AG08395 (cell line): ENCODE results near the gene FOXK2.

Source experiments
- DNase-seq: peaks from one replicate; pipeline ENCODE4 v3.0.0; 2012; ENCODE audit warnings: mixed read lengths, low spot score

Gene FOXK2

DNA sequence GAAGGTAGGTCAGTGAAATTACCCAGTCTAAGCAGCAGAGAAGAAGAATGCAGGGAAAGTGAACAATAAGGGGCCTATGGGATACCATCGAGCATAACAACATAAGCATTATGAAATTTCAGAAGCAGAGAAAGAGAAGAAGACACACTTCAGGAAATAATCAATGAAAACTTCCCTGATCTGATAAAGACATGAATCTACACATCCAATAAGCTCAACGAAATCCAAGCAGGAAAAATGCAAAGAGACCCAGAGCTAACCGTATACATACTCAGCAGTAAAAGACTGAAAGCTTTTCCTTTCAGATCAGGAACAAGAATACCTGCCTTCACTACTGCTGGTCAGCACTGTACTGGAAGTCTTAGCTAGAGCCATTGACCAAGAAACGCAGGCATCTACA, 90.1 kb downstream of the FOXK2 start:
- no peak for DNase-seq

DNA sequence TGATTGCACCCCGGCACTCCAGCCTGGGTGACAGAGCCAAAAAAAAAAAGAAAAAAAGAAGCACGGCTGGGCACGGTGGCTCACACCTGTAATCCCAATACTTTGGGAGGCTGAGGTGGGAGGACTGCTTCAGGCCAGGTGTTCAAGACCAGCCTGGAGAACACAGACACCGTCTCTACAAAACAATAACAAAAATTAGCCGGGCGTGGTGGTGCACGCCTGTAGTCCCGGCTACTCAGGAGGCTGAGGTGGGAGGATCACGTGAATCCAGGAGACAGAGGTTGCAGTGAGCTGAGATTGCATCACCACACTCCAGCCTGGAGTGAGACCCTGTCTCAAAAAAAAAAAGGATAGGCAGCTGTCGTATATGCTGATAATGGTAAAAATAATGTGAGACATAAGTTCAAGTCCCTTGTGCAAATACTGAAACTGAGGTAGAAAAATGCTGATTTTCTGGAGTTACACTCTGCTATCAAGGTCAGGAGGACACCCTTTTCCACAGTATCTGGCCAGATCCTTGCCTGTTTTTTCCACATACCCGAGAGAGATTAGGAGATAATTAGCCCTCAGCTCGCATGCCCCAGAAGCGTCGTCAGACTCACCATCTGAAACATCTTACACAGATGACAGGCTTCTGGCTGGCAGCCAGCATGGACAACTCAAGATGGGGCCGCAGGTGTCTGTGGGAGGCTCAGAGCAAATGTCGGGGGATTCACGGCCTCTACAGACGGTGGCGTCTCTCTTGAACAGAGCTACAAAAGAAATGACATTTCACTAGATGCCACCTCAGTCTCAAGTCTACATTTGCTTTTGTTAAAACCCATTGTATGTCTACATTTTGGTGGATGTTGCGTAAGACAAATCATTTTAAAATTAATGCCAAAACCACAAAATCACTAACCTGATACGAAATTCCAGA, 91.9 kb downstream of the FOXK2 start:
- peak; percentile 33 for DNase-seq

DNA sequence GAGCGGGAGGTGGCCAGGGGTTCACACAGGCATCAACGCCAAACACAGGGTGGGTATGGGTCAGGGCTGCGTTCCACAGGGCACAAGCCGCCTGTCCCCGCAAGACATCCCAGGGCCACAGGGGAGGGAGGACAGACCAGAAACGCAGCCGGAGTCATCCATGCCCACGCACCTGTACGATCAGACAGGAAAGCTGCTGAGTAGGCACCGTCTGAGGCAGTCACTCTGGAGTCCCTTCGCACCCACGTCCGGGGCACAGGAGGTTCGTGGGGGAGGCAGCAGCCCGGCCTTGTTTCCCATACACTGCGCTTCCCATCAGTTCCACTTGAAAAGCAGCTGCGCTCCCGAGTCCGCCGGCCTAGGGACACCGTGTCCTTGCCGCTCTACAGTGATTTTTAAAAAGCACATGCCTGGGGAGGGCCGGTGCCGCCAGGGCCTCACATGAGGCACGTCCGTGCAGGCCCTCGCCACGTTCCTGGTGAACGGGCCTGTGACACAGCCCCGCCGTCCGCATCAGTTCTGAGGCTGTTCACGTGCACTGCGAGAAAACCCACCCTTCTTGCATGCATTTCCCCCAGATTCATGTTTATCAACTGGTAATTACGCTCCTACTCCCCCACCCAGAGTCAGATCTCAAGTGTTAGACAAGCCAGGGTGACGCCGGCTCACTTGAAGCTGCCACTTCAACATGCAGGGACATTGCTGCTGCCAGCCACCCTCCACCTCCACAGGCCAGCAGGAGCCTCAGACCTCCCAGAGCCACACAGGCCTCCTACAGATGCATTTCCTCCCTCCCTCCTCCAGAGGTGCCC, 94.0 kb downstream of the FOXK2 start:
- DNase-seq, result no peak

DNA sequence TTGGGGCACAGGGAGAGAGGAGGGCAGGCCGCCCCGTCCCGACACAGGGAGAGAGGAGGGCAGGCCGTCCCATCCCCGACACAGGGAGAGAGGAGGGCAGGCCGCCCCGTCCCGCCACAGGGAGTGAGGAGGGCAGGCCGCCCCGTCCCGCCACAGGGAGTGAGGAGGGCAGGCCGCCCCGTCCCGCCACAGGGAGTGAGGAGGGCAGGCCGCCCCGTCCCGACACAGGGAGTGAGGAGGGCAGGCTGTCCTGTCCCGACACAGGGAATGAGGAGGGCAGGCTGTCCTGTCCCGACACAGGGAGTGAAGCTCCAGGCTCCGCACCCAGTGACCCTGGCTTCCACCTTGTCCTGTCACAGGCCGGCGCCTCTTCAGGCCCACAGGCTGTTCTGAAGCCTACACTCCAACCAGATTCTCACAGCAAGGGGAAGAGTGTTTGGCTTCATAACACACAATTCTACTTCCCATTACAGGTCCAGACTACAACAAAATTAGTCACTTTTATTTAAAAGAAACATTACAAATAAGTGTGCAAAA, 94.6 kb downstream of the FOXK2 start:
- DNase-seq, result no peak

DNA sequence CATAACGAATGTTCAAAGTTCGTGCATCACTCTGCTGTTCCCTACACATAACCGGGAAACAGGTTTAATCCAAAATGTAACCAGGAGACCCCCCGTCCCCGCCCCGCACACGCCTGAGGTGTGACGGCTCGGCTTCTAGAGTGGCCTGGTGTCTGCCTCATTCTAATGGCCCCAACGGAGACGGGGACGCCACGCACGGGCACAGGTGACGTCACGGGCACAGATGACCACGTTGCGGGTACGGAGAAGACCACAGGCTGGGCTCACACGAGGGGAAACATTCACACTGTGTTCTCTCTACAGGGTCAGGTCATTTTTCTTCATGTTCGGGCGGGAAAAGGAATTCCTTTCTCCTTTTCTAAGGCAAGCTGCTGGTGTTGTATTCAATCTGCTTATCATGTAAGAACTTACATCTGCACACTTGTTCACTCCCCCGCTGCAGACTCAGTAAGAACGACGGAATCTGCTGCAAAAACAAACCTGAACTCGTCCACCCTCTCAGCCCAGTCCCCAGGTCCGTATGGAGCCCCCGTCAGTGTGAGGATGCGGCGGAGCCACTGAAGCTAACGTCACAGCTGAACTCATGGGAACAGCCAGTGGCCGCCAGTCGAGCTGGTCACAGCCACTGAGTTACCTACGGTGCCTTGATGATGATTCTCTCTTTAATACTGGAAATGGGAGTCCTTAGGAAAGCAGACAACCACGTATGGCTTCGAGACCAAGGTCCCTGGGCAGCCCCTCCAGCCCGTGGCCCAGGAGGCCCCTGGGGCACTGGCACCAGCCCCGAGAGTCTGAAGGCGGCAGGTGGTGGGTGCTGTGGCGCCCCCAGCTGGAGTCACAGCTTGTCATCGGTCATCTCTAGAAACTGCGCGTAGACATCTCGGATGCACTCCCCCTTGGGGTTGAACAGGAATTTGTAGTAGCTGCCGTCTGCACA, 95.8 kb downstream of the FOXK2 start:
- no peak for DNase-seq

DNA sequence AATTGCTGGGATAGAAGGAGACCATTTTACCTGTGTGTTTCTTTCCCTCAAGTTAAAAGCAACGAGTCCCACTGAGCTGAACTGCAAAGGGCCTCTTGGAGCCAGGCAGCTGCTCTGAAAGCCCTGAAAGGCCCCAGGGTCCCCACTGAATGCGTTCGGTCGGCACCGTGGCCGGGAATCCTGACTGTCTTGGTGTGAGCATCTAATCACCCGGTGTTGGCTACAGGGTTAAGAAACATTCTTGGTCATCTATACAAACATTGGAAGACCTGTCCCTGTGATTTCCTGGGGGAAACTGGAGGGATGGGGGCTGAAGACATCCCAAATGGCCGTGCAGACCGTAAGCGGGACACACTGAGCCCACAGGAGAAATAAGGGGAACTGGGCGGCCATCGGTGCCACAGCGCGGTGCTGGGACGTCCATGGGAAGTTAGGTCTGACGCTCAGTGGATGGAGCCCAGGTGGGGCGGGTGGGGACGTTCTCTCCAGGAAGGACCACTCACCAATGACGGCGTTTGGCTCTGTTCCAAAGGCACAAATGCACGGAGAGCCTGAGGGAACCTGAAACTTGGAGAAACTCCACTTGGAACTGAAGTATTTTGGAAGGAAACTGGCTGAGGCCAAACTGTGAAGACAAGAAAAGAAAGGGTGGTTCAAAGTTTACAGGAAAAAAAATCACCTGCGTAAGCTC, 96.6 kb downstream of the FOXK2 start:
- DNase-seq, result no peak

DNA sequence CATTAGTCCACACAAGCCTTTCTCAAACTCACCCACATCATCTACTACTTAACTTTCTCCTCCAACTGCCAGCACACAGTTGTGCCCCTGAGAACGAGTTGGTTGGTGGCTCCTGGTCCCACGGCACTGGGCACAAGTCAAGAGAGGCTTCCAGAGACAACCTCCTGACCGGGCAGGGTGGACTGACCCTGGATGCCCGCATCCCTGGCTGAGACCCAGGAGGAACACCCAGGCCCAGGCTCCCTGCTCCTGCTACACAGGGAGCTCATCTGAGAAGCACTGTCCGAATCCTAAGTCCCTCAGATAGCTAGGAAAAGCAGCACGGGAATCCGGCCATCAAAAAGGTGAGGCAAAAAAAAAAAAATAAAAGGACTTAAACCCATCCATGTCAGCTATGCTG, 99.7 kb downstream of the FOXK2 start:
- DNase-seq, result no peak

DNA sequence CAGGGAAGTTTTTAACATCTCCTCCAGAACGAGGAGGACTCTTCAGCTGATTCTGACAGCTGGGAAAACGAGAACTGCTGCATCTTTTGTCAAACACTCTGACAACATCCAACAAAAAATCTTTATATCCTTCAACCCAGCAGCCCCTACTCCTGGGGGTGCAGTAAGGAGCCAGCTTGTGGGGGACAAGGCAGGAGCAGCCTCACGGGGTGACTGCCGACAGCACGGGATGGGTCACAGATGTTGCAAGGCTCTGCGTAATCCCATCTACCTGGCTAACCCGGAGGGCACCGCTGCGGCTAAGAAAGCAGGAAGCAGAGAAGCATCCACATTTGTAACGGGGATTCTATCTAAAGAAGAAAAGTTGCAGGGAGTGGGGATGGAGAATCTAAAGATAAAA, 100.1 kb downstream of the FOXK2 start:
- no peak for DNase-seq

DNA sequence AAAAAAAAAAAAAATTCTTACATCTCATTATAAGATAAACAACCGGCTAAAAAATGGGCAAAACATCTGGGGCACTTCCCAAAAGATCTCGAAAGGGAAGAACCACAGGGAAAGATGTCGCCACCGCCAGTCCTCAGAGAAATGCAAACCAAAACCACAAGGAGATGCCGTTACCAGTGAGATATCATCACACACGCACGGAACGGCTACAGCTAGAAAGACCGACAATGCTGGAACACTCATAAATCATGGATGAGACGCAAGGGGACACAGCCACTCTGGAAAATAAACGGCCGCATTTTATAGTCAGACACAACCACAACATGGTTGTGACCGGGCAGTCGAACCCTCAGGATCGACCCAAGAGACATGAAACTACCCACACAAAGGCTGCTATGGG, 104.2 kb downstream of the FOXK2 start:
- DNase-seq, result no peak

DNA sequence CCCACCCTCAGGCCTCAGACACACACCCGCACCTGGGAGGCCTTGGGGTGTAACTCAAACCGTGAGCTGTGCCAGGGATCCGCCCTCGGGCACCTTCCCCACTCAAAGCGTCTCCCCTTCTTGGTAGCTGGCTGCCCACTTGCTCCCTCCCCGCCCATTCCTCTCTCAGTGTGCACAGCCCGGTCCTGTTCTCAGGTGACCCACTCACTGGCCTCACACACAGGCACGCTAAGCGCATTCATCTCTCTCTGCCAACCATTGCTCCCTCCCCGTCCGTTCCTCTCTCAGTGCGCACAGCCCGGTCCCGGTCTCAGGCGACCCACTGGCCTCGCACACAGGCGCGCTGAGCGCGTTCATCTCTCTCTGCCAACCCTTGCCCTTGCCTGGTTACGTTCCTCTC, 107.9 kb downstream of the FOXK2 start:
- no peak for DNase-seq

DNA sequence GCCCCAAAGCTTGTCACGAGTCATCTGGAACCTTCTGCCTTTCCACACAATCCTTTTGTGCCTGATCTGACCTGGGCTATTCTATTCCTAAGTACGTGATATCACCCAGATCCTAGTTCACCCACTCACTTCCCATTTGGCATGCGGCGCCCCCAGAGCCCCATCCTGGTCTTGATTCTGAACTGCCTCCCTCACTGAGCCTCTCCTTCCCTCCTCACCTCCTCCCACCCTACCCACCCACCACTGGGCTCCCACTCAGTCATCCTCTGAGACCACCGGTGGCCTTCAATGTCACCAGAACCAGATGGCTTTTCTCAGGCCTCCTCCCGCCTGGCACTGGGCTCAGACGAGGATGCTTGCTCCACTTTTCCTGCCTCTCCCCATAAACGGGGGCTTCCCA, 110.2 kb downstream of the FOXK2 start:
- DNase-seq, result no peak

DNA sequence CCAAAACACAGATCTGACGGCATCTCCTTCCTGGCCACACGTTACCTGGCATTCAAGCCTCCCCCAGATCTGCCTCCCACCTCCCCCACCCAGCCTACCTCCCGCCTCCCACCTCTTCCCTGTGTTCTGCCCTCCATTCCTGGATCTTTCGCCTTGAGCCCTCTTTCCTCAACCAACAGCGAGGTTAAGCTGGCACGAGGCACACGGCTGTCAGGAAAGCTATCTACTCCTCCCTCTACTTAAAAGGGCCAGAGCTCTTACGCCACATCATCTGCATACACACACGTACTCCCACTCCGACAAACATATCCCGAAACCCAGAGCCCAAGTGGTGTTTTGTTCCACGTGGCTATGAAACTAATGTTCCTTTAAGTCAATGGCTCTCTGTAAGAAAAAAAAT, 110.7 kb downstream of the FOXK2 start:
- no peak for DNase-seq

DNA sequence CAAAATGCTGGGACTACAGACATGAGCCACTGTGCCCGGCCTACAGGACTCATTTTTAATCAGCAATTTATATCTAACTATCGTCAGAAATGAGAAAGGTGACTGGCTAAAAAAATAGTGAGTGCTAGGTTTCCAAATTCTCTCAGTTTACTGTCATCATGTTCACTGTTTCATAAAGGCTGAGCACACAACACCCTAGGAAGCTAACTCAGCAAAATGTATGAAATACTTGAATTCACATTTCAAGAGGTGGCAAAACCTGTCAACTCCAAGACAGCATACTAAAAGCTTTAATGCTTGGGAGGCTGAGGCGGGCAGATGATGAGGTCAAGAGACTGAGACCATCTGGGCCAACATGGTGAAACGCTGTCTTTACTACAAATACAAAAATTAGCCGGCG, 112.0 kb downstream of the FOXK2 start:
- no peak for DNase-seq

DNA sequence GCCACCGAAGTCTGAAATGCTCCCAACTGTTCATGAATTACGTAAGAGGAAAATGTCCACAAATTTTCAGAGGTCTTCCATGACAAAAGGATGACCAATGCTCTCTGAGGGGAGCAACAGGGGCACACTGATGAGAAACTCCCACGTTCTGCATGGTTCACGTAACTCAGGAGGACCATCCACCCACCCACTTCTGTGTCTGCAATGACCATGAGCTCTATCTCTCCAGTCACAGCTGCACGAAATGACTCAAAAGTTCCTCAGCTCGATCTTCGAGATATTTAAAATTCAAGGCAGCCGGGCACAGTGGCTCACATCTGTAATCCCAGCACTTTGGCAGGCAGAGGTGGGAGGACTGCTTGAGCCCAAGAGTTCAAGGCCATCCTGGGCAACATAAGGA, 112.9 kb downstream of the FOXK2 start:
- DNase-seq, result no peak

DNA sequence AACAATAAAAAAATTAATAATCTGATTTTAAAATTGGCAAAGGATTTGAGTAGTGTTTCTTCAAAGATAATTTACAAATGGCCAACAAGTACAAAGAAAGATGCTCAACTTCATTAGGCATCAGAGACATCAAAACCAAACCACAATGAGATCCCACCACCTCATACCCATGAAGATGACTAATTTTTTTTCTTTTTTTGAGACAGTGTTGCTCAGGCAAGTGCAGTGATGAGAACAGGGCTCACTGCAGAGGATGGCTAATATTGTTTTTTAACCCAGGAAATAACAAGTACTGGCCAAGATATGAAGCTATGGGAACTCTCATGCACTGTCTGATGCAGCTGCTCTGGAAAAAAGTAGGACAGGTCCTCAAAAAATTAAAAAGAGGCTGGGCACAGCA, 113.8 kb downstream of the FOXK2 start:
- DNase-seq, result no peak

DNA sequence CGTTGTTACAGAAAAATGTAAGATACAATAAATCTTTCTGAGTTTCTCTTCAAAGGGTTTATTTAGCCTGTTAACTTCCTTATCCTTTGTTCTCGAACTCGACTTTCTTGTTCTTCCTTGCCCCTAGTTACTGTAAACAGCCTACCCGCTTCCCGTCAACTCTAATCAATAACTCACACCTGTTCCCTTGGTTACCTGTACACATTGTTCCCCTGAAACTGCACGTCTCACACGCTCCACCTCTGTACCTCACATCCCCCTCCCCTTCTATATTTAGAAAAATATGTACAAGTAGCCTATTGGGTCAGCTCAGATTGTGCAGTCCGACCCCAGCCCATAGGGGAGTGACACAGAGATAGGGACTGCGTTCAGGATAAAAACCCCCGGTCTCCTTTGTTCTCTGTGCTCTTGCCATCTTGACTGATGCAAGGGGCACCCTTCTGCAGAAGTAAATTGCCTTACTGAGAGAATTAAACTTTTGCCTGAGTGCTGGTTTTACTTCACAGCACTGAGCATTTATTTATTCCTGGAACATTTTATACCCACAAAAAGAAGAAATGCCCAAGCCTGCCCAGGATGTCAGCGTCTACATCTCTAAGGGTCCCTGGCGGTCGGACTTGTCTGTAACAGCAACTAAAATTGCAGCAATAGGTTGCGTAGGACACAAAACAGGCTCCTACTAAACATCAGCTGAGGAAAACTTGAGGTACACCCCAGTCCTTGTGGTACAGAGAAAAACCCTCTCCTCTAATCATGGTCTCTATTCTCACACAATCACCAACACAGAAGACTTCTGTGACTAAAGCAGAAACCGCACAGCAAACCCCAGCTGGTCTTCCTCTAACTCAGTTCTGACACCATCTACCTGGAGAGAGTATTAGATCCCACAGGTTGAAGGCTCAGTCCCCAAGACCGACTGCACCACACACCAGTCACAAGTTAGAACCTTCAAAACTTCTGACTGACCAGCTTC, 117.4 kb downstream of the FOXK2 start:
- DNase-seq, result no peak

DNA sequence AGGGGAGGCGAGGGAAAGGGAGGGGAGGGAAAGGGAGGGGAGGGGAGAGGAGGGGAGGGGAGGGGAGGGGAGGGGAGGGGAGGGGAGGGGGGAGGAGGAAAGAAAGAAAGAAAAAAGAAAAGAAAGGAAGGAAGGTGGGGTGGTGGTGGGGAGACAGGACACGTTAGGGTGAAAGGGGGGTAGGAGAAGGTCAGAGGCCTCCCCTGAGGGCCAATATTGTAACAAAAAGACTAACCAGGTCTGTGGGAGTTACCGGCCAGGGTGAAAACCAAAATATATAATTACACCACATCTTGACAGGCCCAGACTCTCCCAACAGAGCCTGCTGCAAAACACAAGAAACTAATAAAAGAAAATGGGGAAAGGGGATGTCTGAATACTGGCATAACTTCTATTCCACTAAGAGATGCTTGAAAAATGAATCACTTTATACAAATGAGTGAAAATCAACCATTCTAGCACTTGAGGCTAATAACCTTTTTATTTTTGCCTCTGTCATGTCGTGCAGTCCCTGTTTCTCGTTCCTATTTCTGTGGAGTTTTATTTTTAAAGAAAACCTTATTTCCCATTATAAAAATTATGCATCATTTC, 118.7 kb downstream of the FOXK2 start:
- no peak for DNase-seq

DNA sequence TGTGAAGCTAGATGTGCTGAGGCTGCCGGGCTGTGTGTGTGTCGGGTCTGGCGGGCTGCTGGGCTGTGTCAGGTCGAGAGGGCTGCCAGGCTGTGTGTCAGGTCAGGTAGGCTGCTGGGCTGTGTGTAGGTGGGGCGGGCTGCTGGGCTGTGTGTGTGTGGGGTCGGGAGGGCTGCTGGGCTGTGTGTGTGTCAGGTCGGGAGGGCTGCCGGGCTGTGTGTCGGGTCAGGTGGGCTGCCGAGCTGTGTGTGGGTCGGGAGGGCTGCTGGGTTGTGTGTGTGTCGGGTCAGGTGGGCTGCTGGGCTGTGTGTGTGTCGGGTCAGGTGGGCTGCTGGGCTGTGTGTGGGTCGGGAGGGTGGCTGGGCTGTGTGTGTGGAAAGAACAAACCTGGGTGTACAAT, 120.1 kb downstream of the FOXK2 start:
- DNase-seq, result no peak

DNA sequence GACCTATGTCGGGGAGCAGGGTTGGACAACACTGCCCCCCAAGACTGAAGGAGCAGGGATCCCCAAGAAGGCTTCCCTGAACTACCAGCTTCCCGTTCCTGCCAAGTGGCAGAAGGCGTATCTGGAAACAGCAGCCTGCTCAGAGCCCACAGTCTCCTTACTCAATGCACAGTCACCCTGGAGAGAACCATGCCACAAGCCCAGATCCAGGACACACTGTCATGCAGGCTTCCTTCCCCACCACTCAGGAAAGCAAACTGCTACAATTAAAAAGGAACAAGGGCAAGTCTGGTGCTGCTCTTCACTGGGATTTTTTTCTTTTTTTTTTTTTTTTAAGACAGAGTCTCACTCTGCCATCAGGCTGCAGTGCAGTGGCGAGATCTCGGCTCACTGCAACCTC, 120.5 kb downstream of the FOXK2 start:
- no peak for DNase-seq

DNA sequence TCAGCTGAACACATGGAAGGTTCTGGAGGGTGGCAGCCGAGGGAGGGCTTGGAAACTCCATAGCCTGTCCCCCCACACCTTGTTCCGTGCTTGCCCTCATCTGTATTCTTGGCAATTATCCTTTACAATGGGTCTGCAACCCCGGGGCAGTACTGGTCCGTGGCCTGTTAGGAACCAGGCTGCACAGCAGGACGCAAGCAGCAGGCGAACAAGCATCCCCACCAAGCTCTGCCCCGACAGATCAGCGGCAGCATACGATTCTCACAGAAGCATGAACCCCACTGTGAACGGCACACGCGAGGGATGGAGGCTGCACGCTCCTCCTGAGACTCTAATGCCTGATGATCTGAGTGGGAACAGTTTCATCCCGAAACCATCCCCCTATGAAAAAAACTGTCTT, 122.5 kb downstream of the FOXK2 start:
- DNase-seq, result no peak
